Endothelial cell of umbilical vein (primary cell): ENCODE measurements around the gene PAQR6. TPM values are rescaled to one million over a fixed set of nuclear protein-coding genes. Genes with fewer than 3 reads are reported as not detected.

Experiments used
- BruUV-seq: library from RNA; stranded (reverse); fragments of 400-500 nt; replicated peaks from 2 replicates; lab custom pipeline; 2021; lab: Mats Ljungman, UMichigan
- CTCF ChIA-PET: fragments of 300-600, 350-600 bp; sonication (Branson Sonifier 250); formaldehyde crosslinking; loops from one replicate; lab custom pipeline; 2021; ENCODE audit warnings: antibody characterized with exemption, inconsistent platforms; lab: Charles Lee
- POLR2A ChIA-PET: fragments of 300-600, 350-600 bp; sonication (Branson Sonifier 250); formaldehyde crosslinking; loops from one replicate; lab custom pipeline; 2021; ENCODE audit warnings: antibody characterized with exemption, inconsistent platforms; lab: Charles Lee
- DNase-seq: peaks from one replicate; pipeline ENCODE4 v3.0.0-alpha.2; 2011; ENCODE audit warnings: low read depth, low spot score
- FAIRE-seq: peaks from 2 replicates; lab custom pipeline; 2011; peaks lifted over from hg19 to GRCh38; lab: Jason Lieb, UNC
- H2AFZ ChIP-seq: 2 replicates; pipeline ENCODE4 v1.6.0; 2012; ENCODE audit warnings: low read depth, low read length, control low read depth, inconsistent platforms
- H3K27ac ChIP-seq: 2 replicates; pipeline ENCODE4 v1.5.1; 2011; ENCODE audit warnings: low read depth, mild to moderate bottlenecking, control low read depth, low read length, moderate library complexity; ENCODE audit not compliant: insufficient read depth
- H3K27me3 ChIP-seq, 2 experiments: 2 replicates each; pipeline versions ENCODE4 v1.6.0 to v1.6.1; 2011; ENCODE audit warnings: low read length in 2 of 2, mixed read lengths in 1 of 2; ENCODE audit not compliant: control insufficient read depth in 2 of 2, insufficient read depth in 2 of 2
- H3K36me3 ChIP-seq, 2 experiments: 2 replicates in 1 of 2; 3 replicates in 1 of 2; pipeline ENCODE4 v1.5.1; 2011; ENCODE audit warnings: low read length in 2 of 2, mild to moderate bottlenecking in 1 of 2, moderate library complexity in 1 of 2; ENCODE audit not compliant: control insufficient read depth in 2 of 2, insufficient read depth in 2 of 2; ENCODE audit errors: extremely low read depth in 1 of 2
- H3K4me1 ChIP-seq: 3 replicates; pipeline ENCODE4 v1.5.1; 2011; ENCODE audit warnings: mild to moderate bottlenecking, low read length; ENCODE audit not compliant: control insufficient read depth, insufficient read depth; ENCODE audit errors: extremely low read depth
- H3K4me2 ChIP-seq: 2 replicates; pipeline ENCODE4 v1.6.1; 2011; ENCODE audit warnings: low read length, control low read depth, mixed read lengths; ENCODE audit not compliant: insufficient read depth
- H3K4me3 ChIP-seq, 3 experiments: fragments of 200-600 bp in 1 of 3; sonication (generic), shearing (Covaris generic) in 1 of 3; replicated peaks in 1 of 3; 2 replicates each; pipeline ENCODE4 v1.5.1; 2011 to 2016; ENCODE audit warnings: control low read depth in 3 of 3, low read length in 3 of 3, mild to moderate bottlenecking in 2 of 3, inconsistent platforms in 1 of 3, low read depth in 1 of 3, moderate library complexity in 1 of 3; ENCODE audit not compliant: insufficient read depth in 1 of 3
- H3K79me2 ChIP-seq: 2 replicates; pipeline ENCODE4 v1.6.0; 2012; ENCODE audit warnings: low read length, inconsistent platforms; ENCODE audit not compliant: control insufficient read depth, insufficient read depth
- H3K9ac ChIP-seq: replicated peaks from 2 replicates; pipeline ENCODE3; 2011; ENCODE audit warnings: low read length, control low read depth; ENCODE audit not compliant: insufficient read depth; ENCODE audit errors: extremely low read depth
- H3K9me1 ChIP-seq: replicated peaks from 3 replicates; pipeline ENCODE4 v1.6.0; 2011; ENCODE audit warnings: mild to moderate bottlenecking, low read length; ENCODE audit not compliant: control insufficient read depth, insufficient read depth; ENCODE audit errors: extremely low read depth
- H3K9me3 ChIP-seq: replicated peaks from 2 replicates; pipeline ENCODE4 v1.5.1; 2012; ENCODE audit warnings: low read length, inconsistent platforms; ENCODE audit not compliant: control insufficient read depth, insufficient read depth
- H4K20me1 ChIP-seq: replicated peaks from 2 replicates; pipeline ENCODE3; 2011; ENCODE audit warnings: mild to moderate bottlenecking, low read length; ENCODE audit not compliant: control insufficient read depth, insufficient read depth; ENCODE audit errors: extremely low read depth
- EZH2 ChIP-seq: IDR thresholded peaks from 2 replicates; pipeline ENCODE4 v1.6.1; 2012; ENCODE audit warnings: borderline replicate concordance, low read depth, mild to moderate bottlenecking, moderate library complexity, low read length, inconsistent platforms; ENCODE audit not compliant: severe bottlenecking
- FOS ChIP-seq: IDR thresholded peaks from 2 replicates; pipeline ENCODE4 v1.6.1; 2011; ENCODE audit warnings: mild to moderate bottlenecking, low read length, moderate library complexity, borderline replicate concordance; ENCODE audit not compliant: insufficient read depth
- GATA2 ChIP-seq: IDR thresholded peaks from 2 replicates; pipeline ENCODE4 v1.7.0; 2011; ENCODE audit warnings: low read depth, mild to moderate bottlenecking, moderate library complexity, mixed read lengths, low read length; ENCODE audit not compliant: insufficient read length, insufficient read depth
- JUN ChIP-seq: IDR thresholded peaks from 2 replicates; pipeline ENCODE4 v1.6.1; 2011; ENCODE audit warnings: borderline replicate concordance, low read depth; ENCODE audit not compliant: insufficient read length, insufficient read depth
- MYC ChIP-seq: IDR thresholded peaks from one replicate; pipeline ENCODE4 v1.6.1; 2011; ENCODE audit warnings: mild to moderate bottlenecking, low read depth, low read length
- POLR2A ChIP-seq: IDR thresholded peaks from 2 replicates; pipeline ENCODE4 v1.6.1; 2012; ENCODE audit warnings: low read depth, mild to moderate bottlenecking, control low read depth, low read length
- POLR2AphosphoS5 ChIP-seq: IDR thresholded peaks from 2 replicates; pipeline ENCODE4 v1.6.1; 2012; ENCODE audit warnings: low read depth, mild to moderate bottlenecking, control low read depth, low read length, moderate library complexity; ENCODE audit not compliant: insufficient read depth
- dilution Hi-C: fragments of 300-500 bp; cut with MboI; formaldehyde crosslinking; loops from one replicate; pipeline ENCODE4 v1.15.0; 2019; ENCODE audit warnings: low sequenced_read_pairs; ENCODE audit not compliant: extremely low pct_ligation_motif_present
- intact Hi-C: fragments of 100-400 bp; cut with micrococcal nuclease; formaldehyde crosslinking; loops from one replicate; pipeline ENCODE4 v1.10.0; 2022
- polyA plus RNA-seq, 4 experiments: library from polyadenylated mRNA; depleted of rRNA in 3 of 4; stranded (reverse) in 3 of 4; unstranded in 1 of 4; fragments of >200 nt; gene quantifications; 2 replicates each; pipeline versions ENCODE4 v1.2.1 to v1.2.3, GENCODE V29; 2011 to 2012; ENCODE audit warnings: missing spikeins in 1 of 4
- total RNA-seq: library from RNA; stranded (reverse); gene quantifications from 2 replicates; pipeline ENCODE4 v1.2.3, GENCODE V29; 2021
- TF ChIP-seq, protein P1 (sequence below): IDR thresholded peaks from 2 replicates; pipeline ENCODE4 v1.6.1; 2011; ENCODE audit not compliant: insufficient read depth, insufficient read length
- TF ChIP-seq, protein P2 (sequence below), 2 donors: IDR thresholded peaks; 1 replicate in 1 of 2; 2 replicates in 1 of 2; pipeline ENCODE4 v1.5.1; 2011; ENCODE audit warnings: low read length in 2 of 2, mild to moderate bottlenecking in 2 of 2, moderate library complexity in 2 of 2, control low read depth in 1 of 2, inconsistent platforms in 1 of 2, low read depth in 1 of 2; ENCODE audit not compliant: insufficient read depth in 1 of 2; ENCODE audit errors: extremely low read depth in 1 of 2

The PAQR6 gene
- total and polyA plus RNA-seq, 2 donors (not counting 3 experiments of a cell fraction or from before 2014, with no cell fraction given): 1.6 to 2.2 TPM

DNA sequence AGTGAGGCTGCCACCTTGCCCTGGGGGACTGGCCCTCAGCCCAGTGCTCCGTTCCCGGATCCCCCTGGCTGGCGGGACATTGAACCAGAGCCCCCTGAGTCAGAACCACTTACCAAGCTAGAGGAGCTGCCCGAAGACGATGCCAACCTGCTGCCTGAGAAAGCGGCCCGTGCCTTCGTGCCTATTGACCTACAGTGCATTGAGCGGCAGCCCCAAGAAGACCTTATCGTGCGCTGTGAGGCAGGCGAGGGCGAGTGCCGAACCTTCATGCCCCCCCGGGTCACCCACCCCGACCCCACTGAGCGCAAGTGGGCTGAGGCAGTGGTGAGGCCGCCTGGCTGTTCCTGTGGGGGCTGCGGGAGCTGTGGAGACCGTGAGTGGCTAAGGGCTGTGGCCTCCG is 37.6 kb upstream of the PAQR6 start:
- H3K4me1 ChIP-seq: peaks cover 14% of the 10 kb centered on the region
- intact Hi-C loops (no loop called here), dilution Hi-C loops (no loop called here)
- TF ChIP-seq GATA2 (no peak), MYC (no peak), JUN (no peak), POLR2AphosphoS5 (no peak), EZH2 (no peak), FOS (no peak), POLR2A (no peak)
- TF ChIP-seq, protein P1, sequence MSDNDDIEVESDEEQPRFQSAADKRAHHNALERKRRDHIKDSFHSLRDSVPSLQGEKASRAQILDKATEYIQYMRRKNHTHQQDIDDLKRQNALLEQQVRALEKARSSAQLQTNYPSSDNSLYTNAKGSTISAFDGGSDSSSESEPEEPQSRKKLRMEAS: no peak
- TF ChIP-seq, protein P2, sequence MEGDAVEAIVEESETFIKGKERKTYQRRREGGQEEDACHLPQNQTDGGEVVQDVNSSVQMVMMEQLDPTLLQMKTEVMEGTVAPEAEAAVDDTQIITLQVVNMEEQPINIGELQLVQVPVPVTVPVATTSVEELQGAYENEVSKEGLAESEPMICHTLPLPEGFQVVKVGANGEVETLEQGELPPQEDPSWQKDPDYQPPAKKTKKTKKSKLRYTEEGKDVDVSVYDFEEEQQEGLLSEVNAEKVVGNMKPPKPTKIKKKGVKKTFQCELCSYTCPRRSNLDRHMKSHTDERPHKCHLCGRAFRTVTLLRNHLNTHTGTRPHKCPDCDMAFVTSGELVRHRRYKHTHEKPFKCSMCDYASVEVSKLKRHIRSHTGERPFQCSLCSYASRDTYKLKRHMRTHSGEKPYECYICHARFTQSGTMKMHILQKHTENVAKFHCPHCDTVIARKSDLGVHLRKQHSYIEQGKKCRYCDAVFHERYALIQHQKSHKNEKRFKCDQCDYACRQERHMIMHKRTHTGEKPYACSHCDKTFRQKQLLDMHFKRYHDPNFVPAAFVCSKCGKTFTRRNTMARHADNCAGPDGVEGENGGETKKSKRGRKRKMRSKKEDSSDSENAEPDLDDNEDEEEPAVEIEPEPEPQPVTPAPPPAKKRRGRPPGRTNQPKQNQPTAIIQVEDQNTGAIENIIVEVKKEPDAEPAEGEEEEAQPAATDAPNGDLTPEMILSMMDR (IDR thresholded peaks at IDR 0.05; ENCODE audit: extremely low read depth in 1 of 2, insufficient read depth in 1 of 2, low read depth in 1 of 2, low read length in 2 of 2): no peak
- no peak overlapping the region for H3K4me3 ChIP-seq
- peaks cover 21% of the 10 kb centered on the region for H3K79me2 ChIP-seq
- DNase-seq (no peak), FAIRE-seq (no peak)
- H3K9ac ChIP-seq: no peak overlapping the region
- H3K9me3 ChIP-seq: no peaks in the 10 kb centered on the region
- no peak overlapping the region for H3K27ac ChIP-seq
- no TSS peak for BruUV-seq
- H3K4me2 ChIP-seq: no peak overlapping the region
- ChIA-PET CTCF (interaction anchor here (0.7 kb wide), 1 partner anchor 34 kb away, joined by 3 read pairs; no protein-coding TSS in a partner anchor), POLR2A (no interaction called here)
- no peaks in the 10 kb centered on the region for H3K27me3 ChIP-seq
- H4K20me1 ChIP-seq: peaks cover 2% of the 10 kb centered on the region
- no peak overlapping the region for H2AFZ ChIP-seq
- H3K36me3 ChIP-seq: peaks cover 0 to 2% of the 10 kb centered on the region in 2 experiments
- H3K9me1 ChIP-seq: no peaks in the 10 kb centered on the region
